Effector memory CD8-positive, alpha-beta T cell (primary cell): ENCODE data around the gene CALML4.
A peak's percentile ranks its signal among the peaks of the same experiment; 100 is the strongest.

Experiments used
- ATAC-seq: fragments of 150-1000 bp; cut with Tn5 transposase; replicated peaks from 2 replicates; pipeline ENCODE4 v1.10.0; 2021; ENCODE audit warnings: mild to moderate bottlenecking, moderate library complexity
- DNase-seq, 3 experiments: peaks; one replicate each; pipeline ENCODE4 v3.0.0; 2021
- H3K27ac Mint-ChIP-seq, 2 donors: one replicate each; pipeline ENCODE4 v1.8.0; 2022; ENCODE audit warnings: mild to moderate bottlenecking in 2 of 2, mixed read lengths in 2 of 2, moderate library complexity in 2 of 2
- H3K27me3 Mint-ChIP-seq, 2 donors: one replicate each; pipeline ENCODE4 v1.8.0; 2022; ENCODE audit warnings: mixed read lengths in 2 of 2
- H3K36me3 Mint-ChIP-seq: one replicate; pipeline ENCODE4 v1.8.0; 2022; ENCODE audit warnings: mild to moderate bottlenecking, moderate library complexity, mixed read lengths; ENCODE audit not compliant: insufficient read depth
- H3K4me1 Mint-ChIP-seq, 2 donors: one replicate each; pipeline ENCODE4 v1.8.0; 2022; ENCODE audit warnings: low read depth in 2 of 2, mixed read lengths in 2 of 2
- H3K4me3 Mint-ChIP-seq, 2 donors: one replicate each; pipeline ENCODE4 v1.8.0; 2022; ENCODE audit warnings: mild to moderate bottlenecking in 2 of 2, mixed read lengths in 2 of 2, moderate library complexity in 2 of 2
- H3K9me3 Mint-ChIP-seq, 2 donors: one replicate each; pipeline ENCODE4 v1.8.0; 2022; ENCODE audit warnings: mixed read lengths in 2 of 2

The CALML4 gene

DNA sequence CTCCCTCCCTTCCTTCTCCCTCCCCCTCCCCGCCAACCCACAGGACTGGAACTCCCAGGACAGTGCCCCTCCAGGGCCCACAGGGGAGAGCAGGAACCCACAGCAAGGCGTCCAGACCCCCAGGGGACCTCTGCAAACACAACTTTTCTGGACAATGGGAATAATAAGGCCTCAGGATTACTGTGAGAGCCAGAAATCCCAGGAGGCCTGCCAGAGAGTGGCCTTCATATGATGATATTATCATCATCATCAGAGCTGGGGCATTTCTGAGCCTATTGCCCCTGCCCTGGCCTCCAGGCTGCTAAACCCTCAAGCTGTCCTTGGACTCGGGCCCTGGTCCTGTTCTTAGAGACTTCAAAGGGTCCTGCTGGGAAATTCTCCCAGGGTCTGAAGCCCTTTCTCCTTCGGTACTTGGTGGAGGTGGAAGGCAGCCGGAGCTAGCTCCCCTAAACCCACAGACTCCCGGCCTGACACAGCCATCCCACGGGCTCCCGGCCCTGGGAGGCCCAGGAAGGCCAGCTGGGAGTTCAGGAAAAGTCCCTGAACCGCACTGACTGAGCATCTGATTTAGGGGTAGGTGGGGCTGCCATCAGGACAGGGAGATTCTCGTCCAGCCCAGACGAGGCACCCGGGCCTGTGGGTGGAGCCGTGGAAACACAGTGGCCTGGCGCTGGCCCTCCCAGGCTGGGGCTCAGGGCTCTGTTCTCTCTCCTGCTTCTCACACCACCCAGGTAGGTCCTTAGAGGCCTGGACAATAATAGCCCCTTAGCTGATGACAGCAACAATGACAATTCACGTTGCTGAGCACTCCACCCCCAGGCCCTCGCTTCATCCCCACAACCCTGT is 4.9 kb downstream of the CALML4 start:
- no peak overlapping the region for H3K4me3 Mint-ChIP-seq
- no peaks in the 10 kb centered on the region for H3K9me3 Mint-ChIP-seq
- peak overlapping the region; percentile 14 to 63 for H3K27ac Mint-ChIP-seq
- no peak for DNase-seq
- no peaks in the 10 kb centered on the region for H3K4me1 Mint-ChIP-seq
- H3K36me3 Mint-ChIP-seq, result peaks cover 2% of the 10 kb centered on the region
- no peaks in the 10 kb centered on the region for H3K27me3 Mint-ChIP-seq
- no peak for ATAC-seq

DNA sequence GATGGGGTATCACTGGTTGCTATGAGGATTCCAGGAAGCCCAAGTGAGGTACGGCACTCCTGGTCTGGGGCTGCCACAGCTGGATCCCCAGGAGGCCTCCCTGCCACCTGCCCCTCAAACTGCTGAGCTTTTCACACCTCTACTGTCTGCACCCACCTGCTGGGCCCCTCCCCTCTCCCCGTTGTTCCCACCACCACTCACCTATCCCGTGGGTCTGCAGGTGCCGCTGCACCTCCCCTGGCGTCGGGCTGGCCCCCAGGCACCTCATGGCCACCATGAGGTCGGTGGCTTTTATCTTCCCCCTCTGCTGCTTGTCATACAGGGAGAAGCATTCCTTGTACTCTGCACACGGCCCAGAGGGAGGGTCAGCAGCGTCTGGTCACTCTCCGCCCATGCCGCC is 5.8 kb downstream of the CALML4 start:
- ATAC-seq, result no peak

DNA sequence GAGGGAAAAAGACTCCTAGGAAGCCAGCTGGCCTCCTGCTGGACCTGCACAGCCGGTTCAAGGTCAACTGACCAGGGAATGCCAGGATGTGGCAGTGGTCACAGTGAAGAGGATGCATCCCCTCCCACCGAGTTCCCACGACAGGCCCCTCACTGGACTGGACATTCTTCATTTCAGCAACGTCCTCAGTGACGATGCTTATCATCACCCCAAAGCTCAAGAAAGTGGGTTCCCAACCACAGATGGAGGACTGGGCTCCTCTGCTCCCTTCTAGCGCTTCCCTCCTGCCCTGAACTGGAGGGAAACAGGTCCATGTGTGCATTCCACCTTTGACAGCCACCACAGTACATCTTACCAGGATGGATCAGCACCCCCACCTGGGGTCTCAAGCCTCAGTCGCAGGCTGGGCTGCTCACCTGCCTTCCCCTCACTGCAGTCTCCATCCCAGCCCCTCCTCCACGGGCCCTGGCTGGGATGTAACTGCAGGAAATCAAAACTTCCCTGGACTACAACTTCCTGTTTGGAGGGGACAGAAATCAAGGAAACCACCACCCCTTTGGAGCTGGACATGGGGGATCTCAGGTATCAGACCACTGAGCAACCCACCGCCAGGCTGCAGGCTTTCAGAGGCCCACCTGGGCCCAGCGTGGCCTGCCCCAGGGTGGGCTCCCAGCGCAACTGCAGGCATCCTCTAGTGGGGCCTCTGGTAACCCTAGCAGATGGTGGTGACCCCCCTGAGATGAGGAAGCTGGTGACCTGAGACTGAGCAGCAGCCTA is 7.3 kb downstream of the CALML4 start:
- H3K36me3 Mint-ChIP-seq, result peaks cover 13% of the 10 kb centered on the region
- ATAC-seq (no peak), DNase-seq (no peak)
- no peaks in the 10 kb centered on the region for H3K27me3 Mint-ChIP-seq
- H3K9me3 Mint-ChIP-seq, result no peaks in the 10 kb centered on the region
- peak overlapping the region; percentile 63 to 79 for H3K27ac Mint-ChIP-seq
- H3K4me3 Mint-ChIP-seq, result no peak overlapping the region
- H3K4me1 Mint-ChIP-seq, result peaks cover 0 to 4% of the 10 kb centered on the region in 2 donors

More for the DNA sequence above, 5.8 kb downstream of the CALML4 start:
- Mint-ChIP-seq H3K36me3 (peaks cover 8% of the 10 kb centered on the region), H3K4me1 (no peaks in the 10 kb centered on the region), H3K27me3 (no peaks in the 10 kb centered on the region), H3K4me3 (no peak overlapping the region), H3K9me3 (no peaks in the 10 kb centered on the region), H3K27ac (peak overlapping the region; percentile 14 to 63)
- DNase-seq, result no peak

DNA sequence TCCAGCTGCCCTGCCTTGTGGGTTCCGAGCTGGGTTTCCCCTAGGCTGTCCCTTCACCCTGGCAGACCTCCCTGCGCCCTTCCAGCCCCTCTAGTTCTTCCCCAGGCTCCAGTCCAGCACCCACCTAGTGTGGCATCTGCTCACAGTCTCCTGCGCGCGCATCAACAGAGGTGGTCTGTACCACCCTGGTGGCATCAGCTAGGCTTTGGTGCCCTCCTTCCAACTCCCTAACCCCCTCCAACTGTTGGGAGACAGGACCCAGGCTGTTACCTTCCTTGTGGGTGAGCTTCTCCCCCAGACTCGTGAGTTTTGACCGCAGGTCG is 8.0 kb downstream of the CALML4 start:
- H3K4me3 Mint-ChIP-seq, result no peak overlapping the region
- no peak for DNase-seq
- H3K4me1 Mint-ChIP-seq, result peaks cover 2 to 4% of the 10 kb centered on the region in 2 donors
- peak overlapping the region in 1 of 2 donors; percentile 79 for H3K27ac Mint-ChIP-seq
- no peaks in the 10 kb centered on the region for H3K9me3 Mint-ChIP-seq
- ATAC-seq, result no peak
- H3K27me3 Mint-ChIP-seq, result no peaks in the 10 kb centered on the region
- H3K36me3 Mint-ChIP-seq, result peaks cover 20% of the 10 kb centered on the region

DNA sequence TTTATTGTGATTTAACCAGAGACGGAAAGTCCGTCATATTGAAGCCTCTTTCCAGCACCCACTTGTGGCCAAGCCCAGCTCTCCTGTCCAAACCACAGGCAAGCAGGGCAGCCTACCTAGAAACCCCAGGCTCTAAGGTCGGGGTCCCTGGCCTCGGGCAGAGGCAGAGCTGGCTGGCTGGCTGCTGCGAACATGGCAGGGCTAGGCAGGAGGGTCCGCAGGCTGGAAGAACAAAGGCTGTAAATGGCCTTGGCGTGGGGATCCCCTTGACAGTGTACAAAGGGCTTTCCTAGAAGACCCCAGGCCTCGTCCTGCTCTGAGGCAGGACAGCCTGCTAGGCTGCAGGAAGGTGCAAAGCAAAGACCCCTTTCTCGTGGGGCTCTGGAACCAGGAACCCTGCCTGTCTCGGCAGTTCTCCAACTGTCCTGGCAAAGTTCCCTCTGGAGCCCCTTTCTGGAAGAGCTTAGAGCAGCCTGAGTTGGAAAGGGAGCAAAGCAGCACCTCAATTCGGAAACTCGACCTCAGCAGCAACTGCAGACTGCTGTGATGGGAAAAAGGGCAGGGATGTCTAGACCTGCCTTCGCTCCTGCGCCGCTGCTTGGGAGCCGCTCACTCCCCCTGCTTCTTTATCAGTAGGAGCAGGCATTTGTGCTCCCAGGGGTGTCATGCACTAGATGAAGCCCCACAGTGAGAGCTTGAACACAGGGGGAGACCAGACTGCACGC is 8.5 kb downstream of the CALML4 start:
- H3K27ac Mint-ChIP-seq, result peak overlapping the region; percentile 71 to 79
- peaks cover 25% of the 10 kb centered on the region for H3K36me3 Mint-ChIP-seq
- ATAC-seq (no peak), DNase-seq (no peak)
- H3K4me3 Mint-ChIP-seq, result no peak overlapping the region
- no peaks in the 10 kb centered on the region for H3K27me3 Mint-ChIP-seq
- H3K9me3 Mint-ChIP-seq, result no peaks in the 10 kb centered on the region
- peaks cover 2 to 4% of the 10 kb centered on the region in 2 donors for H3K4me1 Mint-ChIP-seq

DNA sequence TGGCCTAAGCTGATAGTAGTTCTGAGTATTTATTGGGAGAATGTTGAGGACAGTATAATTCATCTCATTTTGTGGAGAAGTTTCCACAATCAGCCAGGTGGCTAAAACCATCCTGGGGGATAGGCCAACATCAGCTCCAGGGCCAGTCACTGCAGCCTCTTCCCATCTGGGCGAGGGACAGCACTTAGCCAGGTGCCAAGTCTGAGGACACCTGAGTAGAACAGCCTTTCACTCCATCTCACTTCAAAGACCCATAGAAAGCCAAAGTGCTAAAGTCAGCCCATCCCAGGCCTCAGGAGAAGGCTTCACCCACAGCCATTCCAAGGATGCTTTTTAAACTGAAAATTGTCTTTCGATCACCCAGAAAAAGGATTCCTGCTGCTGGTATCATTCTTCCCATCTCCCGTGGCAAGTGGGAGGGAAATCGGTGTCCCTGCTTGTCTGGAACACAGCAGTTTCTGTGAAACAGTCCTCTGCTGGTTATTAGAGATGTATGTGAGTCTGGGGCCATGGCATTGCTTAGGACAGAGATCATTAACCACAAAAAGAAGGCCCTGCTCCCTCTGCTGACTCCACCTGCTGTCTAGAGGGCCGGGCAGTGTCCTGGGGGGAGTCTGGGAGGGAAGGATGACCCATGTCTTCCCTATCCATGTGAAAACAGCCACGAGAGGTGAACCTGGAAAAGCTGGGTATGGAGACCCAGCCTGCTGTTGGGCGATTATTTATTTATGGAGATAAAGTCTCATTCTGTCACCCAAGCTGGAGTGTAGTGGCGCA is 9.6 kb downstream of the CALML4 start:
- H3K27ac Mint-ChIP-seq, result peak overlapping the region; percentile 71 to 81

DNA sequence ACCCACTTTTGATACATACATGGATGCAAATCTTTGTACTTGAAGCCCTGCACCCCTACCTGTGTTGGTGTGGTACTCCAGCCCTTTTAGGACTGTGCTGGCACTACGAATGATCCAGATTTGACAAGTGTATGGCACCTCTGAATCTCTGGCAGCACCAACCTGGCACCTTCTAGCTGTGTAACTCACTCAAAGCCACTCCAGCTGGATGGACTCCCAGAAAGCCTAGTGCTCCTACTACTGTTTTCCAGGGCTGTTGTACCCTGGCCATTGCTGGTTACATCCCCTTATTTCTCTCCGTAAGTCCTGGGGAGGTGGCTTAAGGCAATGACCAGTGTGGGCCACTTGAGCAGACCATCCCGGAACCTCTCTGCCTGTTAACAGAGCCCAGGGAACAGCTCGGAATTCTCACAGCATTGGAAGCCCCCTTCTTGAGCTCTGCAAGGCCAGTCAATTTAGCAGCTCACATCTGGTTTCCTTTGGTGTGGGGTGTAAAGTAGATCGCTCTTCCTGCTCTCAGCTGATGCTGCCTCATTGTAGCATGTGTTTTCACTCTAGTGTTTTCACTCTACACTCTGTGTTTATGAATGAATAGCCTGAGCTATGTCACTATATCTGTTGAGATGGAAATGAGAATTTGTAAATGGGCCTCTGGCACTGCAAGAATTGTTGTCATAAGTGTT is 12.2 kb downstream of the CALML4 start:
- Mint-ChIP-seq H3K4me1 (peaks cover 2 to 9% of the 10 kb centered on the region in 2 donors), H3K27me3 (no peaks in the 10 kb centered on the region), H3K36me3 (peaks cover 47% of the 10 kb centered on the region), H3K27ac (peak overlapping the region; percentile 64 to 69), H3K4me3 (no peak overlapping the region), H3K9me3 (no peaks in the 10 kb centered on the region)
- ATAC-seq (no peak), DNase-seq (no peak)

More for the DNA sequence above, 9.6 kb downstream of the CALML4 start:
- Mint-ChIP-seq H3K27me3 (no peaks in the 10 kb centered on the region), H3K4me1 (peaks cover 2 to 4% of the 10 kb centered on the region in 2 donors), H3K9me3 (no peaks in the 10 kb centered on the region), H3K36me3 (peaks cover 26% of the 10 kb centered on the region), H3K4me3 (no peak overlapping the region)
- ATAC-seq, result no peak
- DNase-seq, result no peak

DNA sequence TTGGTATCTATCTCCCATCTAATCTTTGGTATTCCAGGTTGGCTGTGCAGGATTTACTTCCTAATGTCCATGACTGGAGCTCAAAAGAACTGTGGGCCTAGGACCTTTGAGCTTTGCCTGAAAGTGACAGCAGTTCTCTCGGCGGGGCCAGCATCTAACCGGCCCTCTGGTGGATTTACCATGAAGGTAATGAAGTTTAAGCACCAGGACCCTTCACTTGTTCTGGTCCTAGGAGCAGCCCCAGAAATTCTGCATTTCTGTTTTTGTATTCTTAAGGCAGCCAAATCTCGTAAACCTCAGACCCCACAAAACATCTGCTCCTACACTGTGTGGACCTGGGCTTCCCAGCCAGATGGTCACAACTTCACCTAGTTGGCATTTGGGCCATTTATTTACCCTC is 13.0 kb downstream of the CALML4 start:
- H3K4me3 Mint-ChIP-seq, result no peak overlapping the region
- peak overlapping the region in 1 of 2 donors; percentile 79 for H3K27ac Mint-ChIP-seq
- peaks cover 2 to 9% of the 10 kb centered on the region in 2 donors for H3K4me1 Mint-ChIP-seq
- no peaks in the 10 kb centered on the region for H3K9me3 Mint-ChIP-seq
- peaks cover 55% of the 10 kb centered on the region for H3K36me3 Mint-ChIP-seq
- DNase-seq (no peak), ATAC-seq (no peak)
- H3K27me3 Mint-ChIP-seq, result no peaks in the 10 kb centered on the region

DNA sequence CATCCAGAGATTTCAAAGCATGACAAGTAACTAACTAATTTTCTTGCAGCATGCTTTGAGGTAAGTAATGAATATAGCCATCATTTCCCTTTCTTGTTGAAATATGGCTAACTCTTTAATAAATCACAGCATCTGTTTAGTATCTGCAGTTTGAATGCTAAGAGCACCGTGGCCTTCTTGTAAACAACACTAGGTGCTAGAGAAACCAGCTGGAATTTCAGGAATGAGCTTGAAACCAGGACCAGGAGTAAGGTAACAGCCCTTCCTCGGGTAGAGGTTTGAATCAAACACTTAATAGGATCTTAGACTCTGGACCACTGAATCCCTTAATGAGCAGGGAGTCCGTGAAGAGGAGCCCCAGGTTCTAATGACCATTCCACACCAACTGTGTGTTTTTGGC is 13.6 kb downstream of the CALML4 start:
- Mint-ChIP-seq H3K9me3 (no peaks in the 10 kb centered on the region), H3K4me3 (no peak overlapping the region), H3K27ac (no peak overlapping the region), H3K4me1 (peaks cover 2 to 9% of the 10 kb centered on the region in 2 donors), H3K27me3 (no peaks in the 10 kb centered on the region), H3K36me3 (peaks cover 59% of the 10 kb centered on the region)
- no peak for ATAC-seq
- no peak for DNase-seq

DNA sequence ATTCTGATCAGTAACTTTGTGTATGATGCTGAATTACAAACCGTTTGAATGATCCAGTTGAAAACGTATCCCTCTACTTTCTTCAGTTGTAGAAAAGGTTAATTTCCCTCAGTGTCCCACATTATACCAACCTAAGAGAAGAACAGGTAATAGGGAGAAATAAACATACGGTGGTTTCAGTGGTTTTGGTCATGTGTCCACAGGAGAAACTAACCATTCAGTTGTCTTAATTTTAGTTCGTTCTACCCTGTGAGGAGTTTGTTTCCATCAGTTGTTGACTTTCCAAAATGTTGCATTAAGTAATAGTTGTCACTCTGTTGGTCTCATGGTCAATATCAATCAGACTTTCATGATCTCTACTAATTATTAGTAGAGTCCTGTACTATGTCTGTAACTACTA is 15.1 kb downstream of the CALML4 start:
- Mint-ChIP-seq H3K4me1 (peaks cover 2 to 9% of the 10 kb centered on the region in 2 donors), H3K27ac (peak overlapping the region in 1 of 2 donors; percentile 1), H3K9me3 (no peaks in the 10 kb centered on the region), H3K27me3 (no peaks in the 10 kb centered on the region), H3K36me3 (peaks cover 63% of the 10 kb centered on the region), H3K4me3 (no peak overlapping the region)
- DNase-seq (no peak), ATAC-seq (no peak)

DNA sequence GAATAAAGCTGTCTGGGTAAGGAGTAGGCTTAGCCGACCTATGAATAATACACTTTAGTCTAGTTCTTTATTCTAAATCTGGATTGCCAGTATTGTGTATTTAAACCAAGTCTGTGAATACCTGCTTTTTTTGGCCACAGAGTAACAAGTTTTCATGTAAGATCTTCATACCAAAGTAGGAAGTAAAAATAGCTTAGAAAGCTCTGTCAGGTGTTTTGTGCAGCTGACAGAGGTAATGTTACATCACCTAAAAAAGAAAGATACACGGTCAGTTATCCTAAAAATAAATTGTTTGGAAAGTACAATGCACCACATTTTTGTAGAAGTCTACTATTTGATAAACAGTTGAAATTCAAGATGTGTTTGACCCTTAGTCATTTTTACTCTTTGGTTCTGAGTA is 16.5 kb downstream of the CALML4 start:
- no peak for ATAC-seq
- H3K36me3 Mint-ChIP-seq, result peaks cover 60% of the 10 kb centered on the region

DNA sequence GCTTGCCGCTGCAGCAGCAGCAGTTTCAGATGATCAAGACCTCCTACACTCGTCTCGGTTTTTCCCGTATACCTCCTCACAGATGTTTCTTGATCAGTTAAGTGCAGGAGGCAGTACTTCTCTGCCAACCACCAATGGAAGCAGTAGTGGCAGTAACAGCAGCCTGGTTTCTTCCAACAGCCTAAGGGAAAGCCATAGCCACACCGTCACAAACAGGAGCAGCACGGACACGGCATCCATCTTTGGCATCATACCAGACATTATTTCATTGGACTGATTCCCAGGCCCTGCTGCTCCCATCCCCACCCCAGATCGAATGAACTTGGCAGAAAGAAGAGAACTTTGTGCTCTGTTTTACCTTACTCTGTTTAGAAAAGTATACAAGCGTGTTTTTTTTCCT is 17.6 kb downstream of the CALML4 start:
- DNase-seq (no peak), ATAC-seq (no peak)
- Mint-ChIP-seq H3K27ac (peak overlapping the region in 1 of 2 donors; percentile 62), H3K36me3 (peaks cover 63% of the 10 kb centered on the region), H3K4me3 (no peak overlapping the region), H3K9me3 (no peaks in the 10 kb centered on the region), H3K4me1 (peaks cover 2 to 5% of the 10 kb centered on the region in 2 donors), H3K27me3 (no peaks in the 10 kb centered on the region)

More for the DNA sequence above, 16.5 kb downstream of the CALML4 start:
- H3K27me3 Mint-ChIP-seq, result no peaks in the 10 kb centered on the region
- DNase-seq, result no peak
- no peak overlapping the region for H3K4me3 Mint-ChIP-seq
- peaks cover 2 to 9% of the 10 kb centered on the region in 2 donors for H3K4me1 Mint-ChIP-seq
- H3K9me3 Mint-ChIP-seq, result no peaks in the 10 kb centered on the region
- H3K27ac Mint-ChIP-seq, result peak overlapping the region; percentile 1 to 62
